Measurements from ENCODE around the gene KRT73. TPM values are rescaled to one million over a fixed set of nuclear protein-coding genes. Genes with fewer than 3 reads are reported as not detected.

KRT73 gene
- total RNA-seq, 1 donor from 2014 or later: 0.77 TPM

- no peaks in the 10 kb centered on the region for H3K36me3 Mint-ChIP-seq (ENCODE audit: low read depth, unreplicated experiment)
- no peak overlapping the region for H3K4me3 Mint-ChIP-seq (ENCODE audit: unreplicated experiment)
- peaks cover 3% of the 10 kb centered on the region for H3K4me1 Mint-ChIP-seq (ENCODE audit: unreplicated experiment)
- TF ChIP-seq CTCF (IDR thresholded peaks at IDR 0.05; ENCODE audit: unreplicated experiment): no peak
- no peaks in the 10 kb centered on the region for H3K9me3 Mint-ChIP-seq (ENCODE audit: unreplicated experiment)
- H3K27ac Mint-ChIP-seq (ENCODE audit: unreplicated experiment): no peak overlapping the region
- no peak for DNase-seq (ENCODE audit: low spot score)
- H3K27me3 Mint-ChIP-seq (ENCODE audit: unreplicated experiment): peaks cover 4% of the 10 kb centered on the region
Observed at GRCh38 chr12:52634266-52635056, 16.1 kb upstream of the KRT73 start.

- TF ChIP-seq CTCF (IDR thresholded peaks at IDR 0.05; ENCODE audit: unreplicated experiment): no peak
- no peak for DNase-seq (ENCODE audit: low spot score)
- H3K27ac Mint-ChIP-seq (ENCODE audit: unreplicated experiment): no peak overlapping the region
- H3K4me3 Mint-ChIP-seq (ENCODE audit: unreplicated experiment): no peak overlapping the region
- peaks cover 4% of the 10 kb centered on the region for H3K27me3 Mint-ChIP-seq (ENCODE audit: unreplicated experiment)
- H3K4me1 Mint-ChIP-seq (ENCODE audit: unreplicated experiment): peaks cover 3% of the 10 kb centered on the region
- no peaks in the 10 kb centered on the region for H3K36me3 Mint-ChIP-seq (ENCODE audit: low read depth, unreplicated experiment)
- H3K9me3 Mint-ChIP-seq (ENCODE audit: unreplicated experiment): no peaks in the 10 kb centered on the region
Observed at GRCh38 chr12:52633383-52633782, 15.0 kb upstream of the KRT73 start.

- peaks cover 5% of the 10 kb centered on the region for H3K4me1 Mint-ChIP-seq (ENCODE audit: unreplicated experiment)
- H3K27ac Mint-ChIP-seq (ENCODE audit: unreplicated experiment): no peak overlapping the region
- H3K4me3 Mint-ChIP-seq (ENCODE audit: unreplicated experiment): no peak overlapping the region
- TF ChIP-seq CTCF (IDR thresholded peaks at IDR 0.05; ENCODE audit: unreplicated experiment): no peak
- no peaks in the 10 kb centered on the region for H3K36me3 Mint-ChIP-seq (ENCODE audit: low read depth, unreplicated experiment)
- H3K9me3 Mint-ChIP-seq (ENCODE audit: unreplicated experiment): no peaks in the 10 kb centered on the region
- peaks cover 4% of the 10 kb centered on the region for H3K27me3 Mint-ChIP-seq (ENCODE audit: unreplicated experiment)
- DNase-seq (ENCODE audit: low spot score): no peak
Observed at GRCh38 chr12:52632656-52633055, 14.3 kb upstream of the KRT73 start.

GRCh38 chr12:52631676-52632459 lies 13.5 kb upstream of the KRT73 start:
- no peak for DNase-seq (ENCODE audit: low spot score)
- Mint-ChIP-seq H3K9me3 (ENCODE audit: unreplicated experiment) (no peaks in the 10 kb centered on the region), H3K4me3 (ENCODE audit: unreplicated experiment) (no peak overlapping the region), H3K4me1 (ENCODE audit: unreplicated experiment) (peaks cover 13% of the 10 kb centered on the region), H3K36me3 (ENCODE audit: low read depth, unreplicated experiment) (no peaks in the 10 kb centered on the region), H3K27ac (ENCODE audit: unreplicated experiment) (no peak overlapping the region), H3K27me3 (ENCODE audit: unreplicated experiment) (peaks cover 4% of the 10 kb centered on the region)
- no peak for TF ChIP-seq CTCF (IDR thresholded peaks at IDR 0.05; ENCODE audit: unreplicated experiment)

GRCh38 chr12:52631264-52631663 lies 12.9 kb upstream of the KRT73 start:
- H3K4me1 Mint-ChIP-seq (ENCODE audit: unreplicated experiment): peaks cover 13% of the 10 kb centered on the region
- H3K9me3 Mint-ChIP-seq (ENCODE audit: unreplicated experiment): no peaks in the 10 kb centered on the region
- no peak for TF ChIP-seq CTCF (IDR thresholded peaks at IDR 0.05; ENCODE audit: unreplicated experiment)
- no peak for DNase-seq (ENCODE audit: low spot score)
- peaks cover 4% of the 10 kb centered on the region for H3K27me3 Mint-ChIP-seq (ENCODE audit: unreplicated experiment)
- no peak overlapping the region for H3K27ac Mint-ChIP-seq (ENCODE audit: unreplicated experiment)
- no peak overlapping the region for H3K4me3 Mint-ChIP-seq (ENCODE audit: unreplicated experiment)
- H3K36me3 Mint-ChIP-seq (ENCODE audit: low read depth, unreplicated experiment): no peaks in the 10 kb centered on the region
